GM10847 (cell line): Measurements from ENCODE around the gene SEC14L3.

ENCODE experiments used
- POLR2A ChIP-seq: IDR thresholded peaks from 2 replicates; pipeline ENCODE4 v1.6.1; 2011; ENCODE audit not compliant: insufficient read length; ENCODE audit errors: extremely low read depth

SEC14L3 gene

GRCh38 chr22:30495041-30495784 lies 23.4 kb upstream of the SEC14L3 start:
- TF ChIP-seq POLR2A = no peak

- no peak for TF ChIP-seq POLR2A
Measured at GRCh38 chr22:30492144-30492543, 20.3 kb upstream of the SEC14L3 start.

GRCh38 chr22:30491381-30491780 lies 19.6 kb upstream of the SEC14L3 start:
- TF ChIP-seq POLR2A = no peak

GRCh38 chr22:30490399-30490798 lies 18.6 kb upstream of the SEC14L3 start:
- TF ChIP-seq POLR2A = no peak

GRCh38 chr22:30488121-30488520 lies 16.3 kb upstream of the SEC14L3 start:
- no peak for TF ChIP-seq POLR2A

DNA sequence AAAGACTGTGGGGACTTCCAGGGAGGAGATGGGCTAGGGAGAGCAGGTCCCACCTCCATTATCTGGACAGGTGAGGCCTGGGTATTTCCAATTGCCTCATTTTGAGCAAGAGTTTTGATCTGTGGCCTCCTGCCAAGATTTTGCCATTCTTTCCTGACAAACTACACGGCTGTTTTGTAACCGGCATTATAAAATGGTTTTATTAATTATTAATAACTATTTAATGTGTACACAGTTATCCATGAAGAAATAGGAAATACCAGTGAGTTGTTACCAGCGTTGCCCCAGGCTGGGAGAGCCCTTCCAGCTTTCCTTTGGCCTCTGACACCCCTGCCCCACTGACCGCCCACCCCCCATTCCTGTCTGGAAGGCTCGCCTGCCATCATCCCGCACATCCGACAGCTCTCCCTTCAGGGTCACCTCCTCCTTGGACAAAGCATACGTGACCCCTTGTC lies 14.9 kb upstream of the SEC14L3 start:
- TF ChIP-seq POLR2A = no peak

DNA sequence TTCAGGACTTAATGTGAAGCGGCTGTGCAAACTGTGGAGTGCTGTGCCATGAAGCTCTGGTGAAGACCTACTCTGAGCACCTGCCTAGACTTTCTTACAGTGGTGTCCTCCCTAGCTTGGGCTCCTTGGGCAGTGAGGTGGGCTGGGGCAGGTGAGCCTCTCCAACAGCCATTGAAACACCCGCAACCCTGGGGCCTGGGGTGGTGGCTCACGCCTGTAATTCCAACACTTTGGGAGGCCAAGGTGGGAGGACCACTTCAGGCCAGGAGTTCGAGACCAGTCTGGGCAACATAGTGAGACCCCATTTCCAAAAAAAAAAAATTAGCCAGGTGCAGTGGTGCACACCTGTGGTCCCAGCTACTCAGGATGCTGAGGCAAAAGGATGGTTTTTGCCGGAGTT lies 14.3 kb upstream of the SEC14L3 start:
- no peak for TF ChIP-seq POLR2A

GRCh38 chr22:30485362-30485988 lies 13.7 kb upstream of the SEC14L3 start:
- TF ChIP-seq POLR2A = no peak

GRCh38 chr22:30483169-30483568 lies 11.4 kb upstream of the SEC14L3 start:
- no peak for TF ChIP-seq POLR2A

DNA sequence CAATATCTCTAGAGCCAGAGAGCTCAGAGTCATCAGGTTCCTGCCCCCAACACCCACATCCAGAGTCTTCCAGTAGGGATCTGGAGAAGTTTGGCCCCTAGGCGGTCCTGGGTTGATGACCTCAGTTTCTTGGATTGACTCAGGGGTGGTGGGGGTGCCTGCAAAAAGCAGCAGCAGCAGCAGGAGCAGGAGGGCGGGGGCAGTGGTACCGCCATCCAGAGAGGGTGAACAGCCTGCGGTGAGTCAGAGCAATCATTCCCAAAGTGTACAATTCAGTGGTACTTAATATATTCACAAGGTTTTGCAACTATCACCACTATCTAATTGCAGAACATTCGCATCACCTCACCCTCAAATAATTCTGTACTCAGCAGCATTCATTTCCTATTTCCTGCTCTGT lies 9.9 kb upstream of the SEC14L3 start:
- TF ChIP-seq POLR2A = no peak

DNA sequence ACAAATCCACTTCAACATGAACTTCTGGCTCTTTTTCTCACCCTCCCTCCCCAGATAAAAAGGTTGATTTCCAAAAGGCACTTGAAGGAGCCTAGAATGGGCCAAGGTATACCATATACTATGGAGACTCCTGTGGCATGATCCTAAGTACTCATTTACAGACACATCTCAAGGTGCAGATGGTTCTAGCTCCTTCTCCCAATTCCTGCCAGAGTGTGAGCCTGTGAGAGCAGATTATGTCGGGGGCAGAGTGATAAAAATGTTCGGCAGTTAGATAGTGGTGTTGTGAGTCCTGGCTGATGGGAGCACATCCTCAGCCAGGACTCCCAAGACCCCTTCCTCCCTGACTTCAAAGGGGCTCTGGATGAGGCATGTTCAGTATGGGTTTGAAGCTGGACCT lies 8.2 kb upstream of the SEC14L3 start:
- TF ChIP-seq POLR2A = no peak

- TF ChIP-seq POLR2A = no peak
Measured at GRCh38 chr22:30474683-30475424, 3.0 kb upstream of the SEC14L3 start.

- no peak for TF ChIP-seq POLR2A
Measured at GRCh38 chr22:30474121-30474520, 2.3 kb upstream of the SEC14L3 start.

- TF ChIP-seq POLR2A = no peak
Measured at GRCh38 chr22:30472994-30473720, 1.3 kb upstream of the SEC14L3 start.

DNA sequence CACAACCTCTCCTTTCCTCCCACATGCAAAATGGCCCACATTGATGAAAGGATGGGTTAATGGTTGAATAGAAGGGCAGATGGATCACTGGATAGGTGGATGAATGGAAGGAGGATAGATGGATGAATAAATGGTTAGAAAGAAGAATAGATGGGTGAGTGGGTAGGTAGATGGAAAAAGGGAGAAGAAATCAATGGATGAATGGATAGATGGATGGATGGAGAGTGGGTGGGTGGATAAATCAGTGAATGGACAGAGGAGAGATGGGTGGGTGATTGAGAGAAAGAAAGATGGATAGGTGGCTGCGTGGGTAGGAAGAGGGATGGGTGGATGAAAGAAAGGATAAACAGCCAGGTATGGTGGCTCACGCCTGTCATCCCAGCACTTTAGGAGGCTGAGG lies 1.2 kb downstream of the SEC14L3 start:
- TF ChIP-seq POLR2A = no peak

DNA sequence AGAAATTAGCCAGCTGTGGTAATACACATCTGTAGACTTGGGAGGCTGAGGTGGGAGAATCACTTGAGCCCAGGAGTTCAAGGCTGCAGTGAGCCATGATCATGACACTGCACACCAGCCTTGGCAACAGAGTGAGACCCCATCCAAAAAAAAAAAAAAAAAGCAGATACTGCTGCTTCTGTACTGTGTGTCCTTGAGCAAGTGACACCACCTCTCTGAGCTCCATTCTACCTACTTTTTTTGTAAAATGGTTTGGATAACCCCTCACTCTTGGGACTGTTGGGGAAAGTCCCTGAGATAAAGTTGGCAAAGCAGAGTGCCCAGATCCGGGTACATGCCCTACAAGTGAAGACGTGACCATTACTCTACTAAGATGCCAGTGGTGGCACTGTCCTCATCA lies 2.7 kb downstream of the SEC14L3 start:
- TF ChIP-seq POLR2A = no peak

DNA sequence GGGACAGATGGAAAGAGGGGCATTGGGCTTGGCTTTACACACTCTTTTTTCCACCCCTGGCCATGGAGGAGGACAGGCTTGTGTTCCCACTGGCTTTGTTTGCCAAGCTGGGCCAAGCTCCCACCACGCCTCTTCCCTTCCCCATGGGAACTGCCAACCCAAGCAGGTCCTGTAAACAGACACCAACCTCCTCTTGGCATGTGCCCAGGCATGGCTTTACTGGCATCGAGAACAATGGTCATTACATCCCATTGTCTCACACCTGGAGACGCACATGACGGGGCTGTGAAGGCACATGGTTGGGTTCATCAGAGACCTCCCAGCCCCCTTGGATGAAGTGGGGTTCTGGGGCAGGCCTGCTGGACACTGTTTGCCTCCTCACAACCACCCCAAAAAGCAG lies 11.7 kb downstream of the SEC14L3 start:
- no peak for TF ChIP-seq POLR2A
